Pancreas (tissue), 10 donors: ENCODE data around the gene HDAC4. TPM values are rescaled to one million over a fixed set of nuclear protein-coding genes. Genes with fewer than 3 reads are reported as not detected.
A peak's percentile ranks its signal among the peaks of the same experiment; 100 is the strongest.

ENCODE experiments used
- ATAC-seq, 4 donors: fragments of 200-7000 bp; cut with Tn5 transposase; one replicate each; pipeline versions ENCODE4 v1.8.0 to v1.9.1; 2020; ENCODE audit warnings: mild to moderate bottlenecking in 4 of 4, moderate library complexity in 4 of 4
- DNase-seq, 6 donors: peaks; one replicate each; pipeline ENCODE4 v3.0.0-alpha.2; 2020
- FAIRE-seq: peaks from 2 replicates; lab custom pipeline; 2012; peaks lifted over from hg19 to GRCh38; lab: Jason Lieb, UNC
- H3K27ac ChIP-seq, 4 donors: fragments of 200-600 bp; sonication (generic); 1 replicate in 3 of 4; 2 replicates in 1 of 4; pipeline versions ENCODE4 v1.5.0 to v1.8.0; 2020
- H3K27me3 ChIP-seq, 4 donors: fragments of 200-600 bp; one replicate each; pipeline ENCODE4 v1.8.0; 2021
- H3K36me3 ChIP-seq, 3 donors: fragments of 200-600 bp; sonication (generic) in 1 of 3; one replicate each; pipeline versions ENCODE4 v1.5.0 to v1.8.0; 2020 to 2021
- H3K4me1 ChIP-seq, 3 donors: fragments of 200-600 bp; one replicate each; pipeline ENCODE4 v1.8.0; 2021
- H3K4me3 ChIP-seq, 4 donors: fragments of 200-600 bp; sonication (generic) in 2 of 4; one replicate each; pipeline versions ENCODE4 v1.5.0 to v1.8.0; 2020 to 2021
- H3K9me3 ChIP-seq, 4 donors: fragments of 200-600 bp; one replicate each; pipeline ENCODE4 v1.8.0; 2021
- CTCF ChIP-seq, 4 donors: fragments of 200-600 bp; sonication (generic) in 3 of 4; IDR thresholded peaks; one replicate each; pipeline versions ENCODE4 v1.5.0 to v1.8.0; 2021; ENCODE audit warnings: antibody characterized with exemption in 4 of 4
- whole genome bisulfite sequencing, 2 donors: extraction: QIAGEN DNeasy Blood & Tissue Kit; methylation state at CpG; one replicate each; pipeline ENCODE4 v1.1.7; 2013; 5-methylcytosine and 5-hydroxymethylcytosine counted together
- intact Hi-C, 3 donors: fragments of 100-400 bp; cut with DNase I; formaldehyde crosslinking; loops; one replicate each; pipeline versions ENCODE4 v1.11.1 to v1.14.2; 2022
- polyA plus RNA-seq, 2 donors: library from polyadenylated mRNA; stranded (reverse); fragments of 200-250 nt; gene quantifications; one replicate each; pipeline ENCODE4 v1.2.3, GENCODE V29; 2013
- total RNA-seq, 6 donors: library from RNA; stranded (reverse); fragmentation: NEBNext Ultra II Directional in 4 of 6; extraction: Animal tissue kit (Norgen Biotek cat#: 25700) in 4 of 6; gene quantifications; one replicate each; pipeline versions ENCODE4 v1.2.1 to v1.2.4, GENCODE V29; 2021 to 2023
- donor health status: healthy with polysubstance abuse.
- donor health status: DM: no; HTN: no; CAD: no; lungs with moderate emphysema.
- donor health status: DM: no; HTN: no; CAD: no.
- donor health status: control.
- donor health status: control.
- donor health status: Bipolar disorder and iron deficiency.
- donor health status: DM: yes; HTN: yes; CAD: no.
- donor health status: DM: no; HTN: no; CAD: no.
- donor health status: DM: no; HTN: no; CAD: no.
- donor health status: DM: yes; HTN: yes; CAD: no.

Gene HDAC4
- total and polyA plus RNA-seq, 8 donors, result 8.2 to 31.8 (median 16.6) TPM

DNA sequence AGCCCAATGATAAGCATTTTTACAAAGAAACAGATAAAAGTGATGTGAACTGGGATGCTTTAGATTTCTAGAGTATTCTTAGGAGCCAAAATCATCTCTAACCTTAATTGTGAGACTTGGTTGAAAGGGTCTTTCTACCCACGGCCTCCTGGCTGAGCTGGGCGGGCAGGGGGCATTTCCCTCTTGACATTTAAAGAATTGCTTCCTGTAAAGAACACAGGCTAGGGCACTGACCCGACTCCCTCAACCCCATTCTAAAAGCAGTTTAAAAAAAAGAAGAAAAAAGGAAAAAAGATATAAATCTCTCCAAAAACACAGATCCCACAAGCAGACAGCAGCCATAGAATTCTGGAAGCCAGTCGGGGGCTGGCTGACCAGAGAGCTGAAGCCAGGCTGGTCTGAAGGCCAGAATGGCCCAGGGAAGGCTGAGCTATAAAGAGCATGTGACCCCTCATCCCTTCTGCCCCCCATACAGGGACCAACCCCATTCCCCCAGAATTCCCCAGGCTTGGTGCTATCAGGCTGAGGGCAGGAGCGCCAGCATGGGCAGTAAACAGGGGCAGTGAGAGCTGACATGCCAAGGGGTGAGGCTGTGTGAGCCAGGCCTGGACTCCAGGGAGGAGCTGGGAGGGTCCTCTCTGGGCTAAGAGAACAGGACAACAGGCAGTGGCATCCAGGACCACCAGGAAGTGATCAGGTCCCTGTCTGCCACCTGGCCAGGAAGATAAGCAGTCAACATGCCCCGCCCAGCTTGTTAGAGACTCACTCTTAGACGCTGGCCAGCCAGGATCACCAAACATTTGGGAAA lies 188.5 kb downstream of the HDAC4 start:
- Histone ChIP-seq H3K9me3 (no peaks in the 10 kb centered on the region), H3K4me3 (no peak overlapping the region), H3K27me3 (no peaks in the 10 kb centered on the region), H3K27ac (no peak overlapping the region), H3K36me3 (no peaks in the 10 kb centered on the region), H3K4me1 (peaks cover 0 to 3% (median 0%) of the 10 kb centered on the region in 3 donors)
- DNase-seq (no peak), ATAC-seq (no peak), FAIRE-seq (no peak)
- intact Hi-C loops, result no loop called here
- WGBS, 2 donors, result 82 to 84% methylated on average over 7 of the region's 7 CpGs
- TF ChIP-seq CTCF (IDR thresholded peaks at IDR 0.05), result no peak

DNA sequence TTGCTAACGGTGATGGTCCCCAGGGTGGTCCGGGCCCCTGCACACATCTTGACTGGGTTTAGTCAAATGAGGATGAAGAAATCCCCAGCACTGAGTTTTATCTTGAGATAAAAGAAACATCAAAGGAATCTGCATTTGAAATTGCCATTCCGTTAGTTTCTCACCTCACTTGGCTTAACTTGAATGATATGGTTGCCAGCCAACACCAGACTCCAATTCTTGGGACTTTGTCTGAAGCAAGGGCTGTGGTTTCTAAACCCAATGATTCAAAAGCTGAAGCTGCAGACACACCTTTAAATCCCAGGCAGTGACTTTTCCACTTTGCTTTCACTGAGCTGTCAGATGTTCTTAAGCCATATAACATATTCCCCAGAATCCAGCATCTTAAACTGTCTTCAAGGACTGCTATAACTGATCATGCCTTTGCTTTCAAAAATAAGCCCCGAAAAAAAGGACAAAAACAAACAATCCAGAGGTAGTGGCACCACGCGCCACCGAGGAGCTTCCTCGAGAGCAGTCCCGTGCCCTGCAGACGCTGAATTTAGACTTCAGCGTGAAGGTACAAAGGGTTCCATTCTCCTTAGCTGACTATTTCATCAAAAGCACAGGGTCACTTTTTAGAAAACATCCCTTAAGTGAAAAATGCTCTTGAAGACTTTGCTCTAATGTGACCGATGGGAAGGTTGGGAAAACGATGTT lies 189.3 kb downstream of the HDAC4 start:
- Histone ChIP-seq H3K9me3 (no peaks in the 10 kb centered on the region), H3K4me1 (peaks cover 0 to 3% (median 0%) of the 10 kb centered on the region in 3 donors), H3K4me3 (no peak overlapping the region), H3K27me3 (no peaks in the 10 kb centered on the region), H3K36me3 (no peaks in the 10 kb centered on the region), H3K27ac (no peak overlapping the region)
- no peak for ATAC-seq
- intact Hi-C loops, result no loop called here
- no peak for DNase-seq
- TF ChIP-seq CTCF (IDR thresholded peaks at IDR 0.05), result no peak
- no peak for FAIRE-seq
- WGBS, 2 donors, result 85% methylated on average over 13 of the region's 13 CpGs

- H3K27ac ChIP-seq, result no peak overlapping the region
- no peaks in the 10 kb centered on the region for H3K9me3 ChIP-seq
- H3K27me3 ChIP-seq, result no peaks in the 10 kb centered on the region
- no peak for FAIRE-seq
- no peak for ATAC-seq
- no peaks in the 10 kb centered on the region for H3K36me3 ChIP-seq
- H3K4me1 ChIP-seq, result peaks cover 0 to 3% (median 0%) of the 10 kb centered on the region in 3 donors
- TF ChIP-seq CTCF (IDR thresholded peaks at IDR 0.05), result no peak
- intact Hi-C loops, result no loop called here
- H3K4me3 ChIP-seq, result no peak overlapping the region
- 96% methylated on average over 14 of the region's 14 CpGs for WGBS, 2 donors
- DNase-seq, result peak in 1 of 6 donors; percentile 30
Measured at GRCh38 chr2:239209783-239210182, 191.0 kb downstream of the HDAC4 start.

GRCh38 chr2:239208465-239209180 lies 192.2 kb downstream of the HDAC4 start:
- WGBS, 2 donors, result 82 to 84% methylated on average over 11 of the region's 11 CpGs
- peak; percentile 70 for FAIRE-seq

More at GRCh38 chr2:239208465-239209180, 192.2 kb downstream of the HDAC4 start:
- Histone ChIP-seq H3K27me3 (no peaks in the 10 kb centered on the region), H3K4me1 (peaks cover 0 to 3% (median 0%) of the 10 kb centered on the region in 3 donors), H3K27ac (peak overlapping the region in 1 of 4 donors; percentile 28), H3K9me3 (no peaks in the 10 kb centered on the region), H3K36me3 (no peaks in the 10 kb centered on the region), H3K4me3 (no peak overlapping the region)
- intact Hi-C loops, result no loop called here
- ATAC-seq (peak; percentile 88 to 96 (median 93)), DNase-seq (peak in 1 of 6 donors; percentile 31)
- no peak for TF ChIP-seq CTCF (IDR thresholded peaks at IDR 0.05)
